ENCODE results near the gene MTLN.
"Not testable (repeated sequence)": the region's sequence is repeated elsewhere in the genome, so short reads cannot be mapped to it uniquely, and the experiment has no call there.

Gene MTLN

GRCh38 chr2:110211938-110212858 is at the start of gene MTLN:
Gene MTLN (minus strand): TSS chr2:110212547. CDS start chr2:110212525, 22 bp downstream.
- peak; percentile 72 for DNase-seq

- not testable (repeated sequence) for DNase-seq
Measured at GRCh38 chr2:110261910-110262309, 49.6 kb upstream of the MTLN start.

GRCh38 chr2:110248081-110248795 is 35.9 kb upstream of the MTLN start:
- DNase-seq = peak; percentile 0

- DNase-seq = not testable (repeated sequence)
Measured at GRCh38 chr2:110245488-110246435, 33.4 kb upstream of the MTLN start.

- not testable (repeated sequence) for DNase-seq
Measured at GRCh38 chr2:110243283-110243682, 30.9 kb upstream of the MTLN start.

- not testable (repeated sequence) for DNase-seq
Measured at GRCh38 chr2:110234514-110234913, 22.2 kb upstream of the MTLN start.

GRCh38 chr2:110229886-110230285 is 17.5 kb upstream of the MTLN start:
- DNase-seq = not testable (repeated sequence)

GRCh38 chr2:110222626-110223025 is 10.3 kb upstream of the MTLN start:
- DNase-seq = not testable (repeated sequence)

- DNase-seq = no peak
Measured at GRCh38 chr2:110221938-110222337, 9.6 kb upstream of the MTLN start.

GRCh38 chr2:110220190-110220564 is 7.8 kb upstream of the MTLN start:
- no peak for DNase-seq

- no peak for DNase-seq
Measured at GRCh38 chr2:110219496-110220189, 7.3 kb upstream of the MTLN start.

GRCh38 chr2:110218889-110219288 is 6.5 kb upstream of the MTLN start:
- DNase-seq = not testable (repeated sequence)

GRCh38 chr2:110216803-110217202 is 4.5 kb upstream of the MTLN start:
- DNase-seq = no peak

GRCh38 chr2:110216199-110216598 is 3.9 kb upstream of the MTLN start:
- DNase-seq = no peak

- no peak for DNase-seq
Measured at GRCh38 chr2:110215566-110216158, 3.3 kb upstream of the MTLN start.

GRCh38 chr2:110215091-110215490 is 2.7 kb upstream of the MTLN start:
- no peak for DNase-seq

- DNase-seq = not testable (repeated sequence)
Measured at GRCh38 chr2:110213522-110213921, 1.2 kb upstream of the MTLN start.

GRCh38 chr2:110205660-110206455 is 6.5 kb downstream of the MTLN start:
- DNase-seq = no peak

GRCh38 chr2:110204408-110205385 is 7.7 kb downstream of the MTLN start, which contains the start of gene NPHP1:
Gene NPHP1 (minus strand): TSS chr2:110205013. CDS start chr2:110204968, 45 bp downstream.
- DNase-seq = peak; percentile 80
